ENCODE results near the gene SH3RF3.

DNA sequence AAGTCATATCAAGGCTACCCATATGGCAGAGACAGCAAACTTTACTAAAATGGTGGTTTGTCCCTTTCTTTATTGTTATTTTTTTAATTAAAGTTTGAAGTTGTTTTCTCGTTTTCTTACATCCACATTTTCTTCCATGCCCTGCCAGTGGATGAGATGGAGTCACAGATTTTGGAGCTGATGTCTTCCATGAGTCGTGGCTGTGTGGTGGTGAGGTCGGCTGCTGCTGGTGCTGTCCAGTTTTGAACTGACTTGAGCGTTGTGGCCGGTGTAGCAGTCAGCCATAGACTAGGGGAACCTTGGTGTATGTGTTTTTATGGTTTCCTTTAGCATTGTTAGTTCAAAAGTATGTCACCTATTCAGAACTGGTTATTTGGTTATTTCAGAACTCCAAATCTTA lies 182.8 kb downstream of the SH3RF3 start:
- TF ChIP-seq POLR2A (IDR thresholded peaks at IDR 0.05; ENCODE audit: low read depth, low read length) (no peak), POLR2AphosphoS5 (IDR thresholded peaks at IDR 0.05; ENCODE audit: low read depth, low read length) (no peak), TAF1 (IDR thresholded peaks at IDR 0.05; ENCODE audit: low read depth, low read length) (no peak), SPI1 (IDR thresholded peaks at IDR 0.05; ENCODE audit: low read depth, low read length) (no peak)
